ENCODE results near the gene TMEM181. TPM values are rescaled to one million over a fixed set of nuclear protein-coding genes. Genes with fewer than 3 reads are reported as not detected.

TMEM181 gene
- total RNA-seq, 1 experiment from 2014 or later = 31.6 TPM

GRCh38 chr6:158634695-158635426, 75.0 kb downstream of the TMEM181 start:
- no peak overlapping the region for H3K27ac ChIP-seq (ENCODE audit: low read depth, low read length, poor library complexity, severe bottlenecking)
- H3K9me3 ChIP-seq (ENCODE audit: low read depth, low read length, poor library complexity, severe bottlenecking) = no peaks in the 10 kb centered on the region
- no TSS peak for BruUV-seq (replicated peaks)
- peaks cover 19% of the 10 kb centered on the region for H3K36me3 ChIP-seq (ENCODE audit: insufficient read depth, low read length, poor library complexity, severe bottlenecking)
- peak; percentile 57 for DNase-seq (ENCODE audit: low spot score)
- ChIA-PET POLR2A (ENCODE audit: low non-redundant PET) (no interaction called here), CTCF (no interaction called here)
- H3K4me3 ChIP-seq (ENCODE audit: low read depth, low read length, poor library complexity, severe bottlenecking) = no peak overlapping the region
- peaks cover 19% of the 10 kb centered on the region for H3K4me1 ChIP-seq (ENCODE audit: insufficient read depth, low read length, poor library complexity, severe bottlenecking)
- intact Hi-C loops (cut with micrococcal nuclease; ENCODE audit: unreplicated experiment) = no loop called here
- TF ChIP-seq EZH2 (IDR thresholded peaks at IDR 0.05; ENCODE audit: borderline replicate concordance, low read depth, low read length, poor library complexity, severe bottlenecking) (no peak), CTCF (conservative IDR thresholded peaks at IDR 0.05; ENCODE audit: low read depth, low read length) (no peak)
- H3K27me3 ChIP-seq (replicated peaks; ENCODE audit: insufficient read depth, low read depth, low read length, poor library complexity) = no peaks in the 10 kb centered on the region

GRCh38 chr6:158635427-158636073, 75.7 kb downstream of the TMEM181 start:
- Histone ChIP-seq H3K4me3 (ENCODE audit: low read depth, low read length, poor library complexity, severe bottlenecking) (no peak overlapping the region), H3K27ac (ENCODE audit: low read depth, low read length, poor library complexity, severe bottlenecking) (no peak overlapping the region), H3K27me3 (replicated peaks; ENCODE audit: insufficient read depth, low read depth, low read length, poor library complexity) (no peaks in the 10 kb centered on the region), H3K36me3 (ENCODE audit: insufficient read depth, low read length, poor library complexity, severe bottlenecking) (peaks cover 18% of the 10 kb centered on the region), H3K4me1 (ENCODE audit: insufficient read depth, low read length, poor library complexity, severe bottlenecking) (peaks cover 19% of the 10 kb centered on the region), H3K9me3 (ENCODE audit: low read depth, low read length, poor library complexity, severe bottlenecking) (no peaks in the 10 kb centered on the region)
- CTCF ChIA-PET = no interaction called here
- intact Hi-C loops (cut with micrococcal nuclease; ENCODE audit: unreplicated experiment) = no loop called here
- no TSS peak for BruUV-seq (replicated peaks)
- DNase-seq (ENCODE audit: low spot score) = no peak
- POLR2A ChIA-PET (ENCODE audit: low non-redundant PET) = no interaction called here
- TF ChIP-seq CTCF (conservative IDR thresholded peaks at IDR 0.05; ENCODE audit: low read depth, low read length) (no peak), EZH2 (IDR thresholded peaks at IDR 0.05; ENCODE audit: borderline replicate concordance, low read depth, low read length, poor library complexity, severe bottlenecking) (no peak)

GRCh38 chr6:158636778-158637177, 76.9 kb downstream of the TMEM181 start:
- intact Hi-C loops (cut with micrococcal nuclease; ENCODE audit: unreplicated experiment) = no loop called here
- Histone ChIP-seq H3K9me3 (ENCODE audit: low read depth, low read length, poor library complexity, severe bottlenecking) (no peaks in the 10 kb centered on the region), H3K27ac (ENCODE audit: low read depth, low read length, poor library complexity, severe bottlenecking) (no peak overlapping the region), H3K4me3 (ENCODE audit: low read depth, low read length, poor library complexity, severe bottlenecking) (no peak overlapping the region), H3K27me3 (replicated peaks; ENCODE audit: insufficient read depth, low read depth, low read length, poor library complexity) (no peaks in the 10 kb centered on the region), H3K36me3 (ENCODE audit: insufficient read depth, low read length, poor library complexity, severe bottlenecking) (peaks cover 16% of the 10 kb centered on the region), H3K4me1 (ENCODE audit: insufficient read depth, low read length, poor library complexity, severe bottlenecking) (peaks cover 19% of the 10 kb centered on the region)
- no peak for TF ChIP-seq EZH2 (IDR thresholded peaks at IDR 0.05; ENCODE audit: borderline replicate concordance, low read depth, low read length, poor library complexity, severe bottlenecking)
- no peak for TF ChIP-seq CTCF (conservative IDR thresholded peaks at IDR 0.05; ENCODE audit: low read depth, low read length)
- TSS peak; percentile 4 for BruUV-seq (replicated peaks)
- DNase-seq (ENCODE audit: low spot score) = no peak
- POLR2A ChIA-PET (ENCODE audit: low non-redundant PET) = interaction anchor here (0.5 kb wide), 1 partner anchor 57 kb away, joined by 7 read pairs; no protein-coding TSS in a partner anchor
- CTCF ChIA-PET = no interaction called here
